Mesothelial cell of epicardium (in vitro differentiated cells): ENCODE data around the gene SERPINB2. TPM values are rescaled to one million over a fixed set of nuclear protein-coding genes. Genes with fewer than 3 reads are reported as not detected.

Experiments used
- DNase-seq, 2 experiments: peaks; one replicate each; pipeline ENCODE4 v3.0.0; 2021; ENCODE audit warnings: low spot score in 2 of 2; ENCODE audit not compliant: unreplicated experiment in 2 of 2
- H3K27ac Mint-ChIP-seq: 2 replicates; pipeline ENCODE4 v1.8.0; 2021; ENCODE audit warnings: mixed read lengths
- H3K27me3 Mint-ChIP-seq: 2 replicates; pipeline ENCODE4 v1.8.0; 2021; ENCODE audit warnings: low read depth, mixed read lengths
- H3K36me3 Mint-ChIP-seq: 2 replicates; pipeline ENCODE4 v1.8.0; 2021; ENCODE audit warnings: mixed read lengths
- H3K4me1 Mint-ChIP-seq: 2 replicates; pipeline ENCODE4 v1.8.0; 2021; ENCODE audit warnings: mixed read lengths
- H3K4me3 Mint-ChIP-seq: 2 replicates; pipeline ENCODE4 v1.8.0; 2021; ENCODE audit warnings: mild to moderate bottlenecking, moderate library complexity, mixed read lengths
- H3K9me3 Mint-ChIP-seq: 2 replicates; pipeline ENCODE4 v1.8.0; 2021; ENCODE audit warnings: mixed read lengths
- CTCF ChIP-seq: fragments of 200-600 bp; sonication (generic); IDR thresholded peaks from one replicate; pipeline ENCODE4 v1.5.0; 2021; ENCODE audit warnings: antibody characterized with exemption; ENCODE audit not compliant: unreplicated experiment
- total RNA-seq: library from RNA; stranded (reverse); gene quantifications from 3 replicates; pipeline ENCODE4 v1.2.1, GENCODE V29; 2021

Gene SERPINB2
- total RNA-seq, 1 donor from 2014 or later = 1.4 TPM

GRCh38 chr18:63869374-63869773 is 18.1 kb upstream of the SERPINB2 start:
- Mint-ChIP-seq H3K4me3 (no peak overlapping the region), H3K9me3 (no peaks in the 10 kb centered on the region), H3K4me1 (peaks cover 13% of the 10 kb centered on the region), H3K36me3 (no peaks in the 10 kb centered on the region), H3K27ac (no peak overlapping the region), H3K27me3 (peaks cover 13% of the 10 kb centered on the region)
- TF ChIP-seq CTCF = no peak
- DNase-seq = no peak

- no peaks in the 10 kb centered on the region for H3K36me3 Mint-ChIP-seq
These were observed 17.7 kb upstream of the SERPINB2 start for GRCh38 chr18:63869851-63870250.

GRCh38 chr18:63871836-63872235 is 15.7 kb upstream of the SERPINB2 start:
- Mint-ChIP-seq H3K4me3 (no peak overlapping the region), H3K9me3 (no peaks in the 10 kb centered on the region), H3K27ac (no peak overlapping the region), H3K36me3 (no peaks in the 10 kb centered on the region), H3K4me1 (peaks cover 11% of the 10 kb centered on the region), H3K27me3 (peaks cover 13% of the 10 kb centered on the region)
- TF ChIP-seq CTCF = no peak
- DNase-seq = no peak

More at GRCh38 chr18:63869851-63870250, 17.7 kb upstream of the SERPINB2 start:
- no peak for DNase-seq
- Mint-ChIP-seq H3K9me3 (no peaks in the 10 kb centered on the region), H3K4me1 (peaks cover 13% of the 10 kb centered on the region), H3K4me3 (no peak overlapping the region), H3K27ac (no peak overlapping the region), H3K27me3 (peaks cover 13% of the 10 kb centered on the region)
- TF ChIP-seq CTCF = no peak

GRCh38 chr18:63872586-63872985 is 14.9 kb upstream of the SERPINB2 start:
- TF ChIP-seq CTCF = no peak
- Mint-ChIP-seq H3K4me1 (peaks cover 5% of the 10 kb centered on the region), H3K27me3 (peaks cover 13% of the 10 kb centered on the region), H3K27ac (no peak overlapping the region), H3K4me3 (no peak overlapping the region), H3K36me3 (no peaks in the 10 kb centered on the region), H3K9me3 (no peaks in the 10 kb centered on the region)
- no peak for DNase-seq

- Mint-ChIP-seq H3K36me3 (no peaks in the 10 kb centered on the region), H3K27me3 (peaks cover 3% of the 10 kb centered on the region), H3K4me1 (peaks cover 8% of the 10 kb centered on the region), H3K4me3 (no peak overlapping the region), H3K9me3 (no peaks in the 10 kb centered on the region), H3K27ac (no peak overlapping the region)
- no peak for TF ChIP-seq CTCF
- no peak for DNase-seq
These were observed 9.2 kb upstream of the SERPINB2 start for GRCh38 chr18:63878343-63878742.

GRCh38 chr18:63878925-63879324 is 8.6 kb upstream of the SERPINB2 start:
- no peak for DNase-seq
- H3K36me3 Mint-ChIP-seq = no peaks in the 10 kb centered on the region
- H3K4me1 Mint-ChIP-seq = peaks cover 8% of the 10 kb centered on the region
- H3K9me3 Mint-ChIP-seq = no peaks in the 10 kb centered on the region
- H3K4me3 Mint-ChIP-seq = no peak overlapping the region
- no peaks in the 10 kb centered on the region for H3K27me3 Mint-ChIP-seq
- H3K27ac Mint-ChIP-seq = no peak overlapping the region
- no peak for TF ChIP-seq CTCF
